BLaER1 treated with 17β-estradiol and CSF1 and Interleukin-3, amounts not matched to agents 10 nM and 100 nM (cell line): ENCODE results near the gene HACL1.
A peak's percentile ranks its signal among the peaks of the same experiment; 100 is the strongest.
"Not testable (repeated sequence)": the region's sequence is repeated elsewhere in the genome, so short reads cannot be mapped to it uniquely, and the experiment has no call there.

Experiments used
- H3K27ac ChIP-seq, 11 experiments: shearing (Covaris generic); formaldehyde crosslinking; 2 replicates each; pipeline ENCODE4 v1.8.1; 2022
- H3K27me3 ChIP-seq, 11 experiments: shearing (Covaris generic); formaldehyde crosslinking; 2 replicates each; pipeline ENCODE4 v1.8.1; 2022
- H3K36me3 ChIP-seq, 11 experiments: shearing (Covaris generic); formaldehyde crosslinking; 2 replicates each; pipeline ENCODE4 v1.8.1; 2022
- H3K4me1 ChIP-seq, 10 experiments: shearing (Covaris generic); formaldehyde crosslinking; 2 replicates each; pipeline ENCODE4 v1.8.1; 2022
- H3K4me2 ChIP-seq, 11 experiments: shearing (Covaris generic); formaldehyde crosslinking; 2 replicates each; pipeline ENCODE4 v1.8.1; 2022
- H3K4me3 ChIP-seq, 10 experiments: shearing (Covaris generic); formaldehyde crosslinking; 2 replicates each; pipeline ENCODE4 v1.8.1; 2022
- H3K9ac ChIP-seq, 11 experiments: shearing (Covaris generic); formaldehyde crosslinking; 2 replicates each; pipeline ENCODE4 v1.8.1; 2022
- H3K9me3 ChIP-seq, 11 experiments: shearing (Covaris generic); formaldehyde crosslinking; replicated peaks in 1 of 11; 2 replicates each; pipeline ENCODE4 v1.8.1; 2022
- H4K20me1 ChIP-seq, 11 experiments: shearing (Covaris generic); formaldehyde crosslinking; 2 replicates each; pipeline ENCODE4 v1.8.1; 2022
- Cebpa-rat ChIP-seq, 11 experiments: shearing (Covaris generic); IDR thresholded peaks; 2 replicates each; pipeline ENCODE4 v1.8.1; 2022

The HACL1 gene

GRCh38 chr3:15616053-15616452, 14.7 kb upstream of the HACL1 start:
- no peak for TF ChIP-seq Cebpa-rat (IDR thresholded peaks at IDR 0.05)
- peaks cover 0 to 23% (median 6%) of the 10 kb centered on the region in 11 experiments; a peak in 7 of 22 replicates for H3K36me3 ChIP-seq
- no peaks in the 10 kb centered on the region for H3K27me3 ChIP-seq
- no peak overlapping the region for H3K27ac ChIP-seq
- H3K9me3 ChIP-seq, result peaks cover 26 to 38% (median 33%) of the 10 kb centered on the region in 11 experiments
- H3K9ac ChIP-seq, result no peak overlapping the region
- H3K4me1 ChIP-seq, result peaks cover 0 to 8% (median 0%) of the 10 kb centered on the region in 10 experiments; a peak in 3 of 20 replicates
- H3K4me2 ChIP-seq, result peak overlapping the region in 3 of 11 experiments; percentile 20 to 29 (median 22); a peak in 4 of 22 replicates
- H4K20me1 ChIP-seq, result no peaks in the 10 kb centered on the region
- H3K4me3 ChIP-seq, result no peak overlapping the region

- peaks cover 0 to 12% (median 3%) of the 10 kb centered on the region in 11 experiments; a peak in 3 of 22 replicates for H3K36me3 ChIP-seq
- no peak overlapping the region for H3K4me3 ChIP-seq
- H3K9ac ChIP-seq, result no peak overlapping the region
- H3K27ac ChIP-seq, result no peak overlapping the region
- peaks cover 15 to 27% (median 22%) of the 10 kb centered on the region in 11 experiments for H3K9me3 ChIP-seq
- H4K20me1 ChIP-seq, result no peaks in the 10 kb centered on the region
- TF ChIP-seq Cebpa-rat (IDR thresholded peaks at IDR 0.05), result no peak
- no peaks in the 10 kb centered on the region for H3K27me3 ChIP-seq
- peaks cover 0 to 8% (median 0%) of the 10 kb centered on the region in 10 experiments; a peak in 3 of 20 replicates for H3K4me1 ChIP-seq
- no peak overlapping the region for H3K4me2 ChIP-seq
Observed at GRCh38 chr3:15614958-15615357, 13.6 kb upstream of the HACL1 start.

- Histone ChIP-seq H3K4me2 (no peak overlapping the region), H3K27ac (no peak overlapping the region), H3K9ac (no peak overlapping the region), H3K4me1 (peaks cover 0 to 8% (median 0%) of the 10 kb centered on the region in 10 experiments; a peak in 3 of 20 replicates), H3K27me3 (no peaks in the 10 kb centered on the region), H3K9me3 (peaks cover 0 to 2% (median 0%) of the 10 kb centered on the region in 11 experiments; a peak in 1 of 22 replicates), H3K36me3 (no peaks in the 10 kb centered on the region), H3K4me3 (no peak overlapping the region), H4K20me1 (no peaks in the 10 kb centered on the region)
- TF ChIP-seq Cebpa-rat (IDR thresholded peaks at IDR 0.05), result no peak
Observed at GRCh38 chr3:15612001-15612400, 10.6 kb upstream of the HACL1 start.

- H3K4me3 ChIP-seq, result no peak overlapping the region
- H3K9me3 ChIP-seq, result no peaks in the 10 kb centered on the region
- H3K36me3 ChIP-seq, result no peaks in the 10 kb centered on the region
- no peak for TF ChIP-seq Cebpa-rat (IDR thresholded peaks at IDR 0.05)
- H3K27me3 ChIP-seq, result no peaks in the 10 kb centered on the region
- H3K27ac ChIP-seq, result no peak overlapping the region
- H3K4me2 ChIP-seq, result no peak overlapping the region
- H3K9ac ChIP-seq, result no peak overlapping the region
- H3K4me1 ChIP-seq, result peaks cover 0 to 4% (median 0%) of the 10 kb centered on the region in 10 experiments; a peak in 3 of 20 replicates
- no peaks in the 10 kb centered on the region for H4K20me1 ChIP-seq
Observed at GRCh38 chr3:15611018-15611417, 9.6 kb upstream of the HACL1 start.

- Histone ChIP-seq H3K4me2 (no peak overlapping the region), H3K9ac (no peak overlapping the region), H3K4me3 (no peak overlapping the region), H4K20me1 (no peaks in the 10 kb centered on the region), H3K4me1 (no peaks in the 10 kb centered on the region), H3K36me3 (no peaks in the 10 kb centered on the region), H3K27me3 (no peaks in the 10 kb centered on the region), H3K27ac (no peak overlapping the region), H3K9me3 (no peaks in the 10 kb centered on the region; a peak in 1 of 22 replicates)
- no peak for TF ChIP-seq Cebpa-rat (IDR thresholded peaks at IDR 0.05)
Observed at GRCh38 chr3:15610082-15610759, 8.9 kb upstream of the HACL1 start.

GRCh38 chr3:15606434-15606891, 5.1 kb upstream of the HACL1 start:
- no peak for TF ChIP-seq Cebpa-rat (IDR thresholded peaks at IDR 0.05)
- peaks cover 0 to 10% (median 8%) of the 10 kb centered on the region in 10 experiments; a peak in 14 of 20 replicates for H3K4me1 ChIP-seq
- no peak overlapping the region for H3K4me2 ChIP-seq
- H3K27ac ChIP-seq, result no peak overlapping the region
- no peak overlapping the region for H3K9ac ChIP-seq
- H3K36me3 ChIP-seq, result 0 out of 22 replicates have a peak, but pooled peaks cover 0 to 8% (median 0%) of the 10 kb centered on the region in 11 experiments
- H3K27me3 ChIP-seq, result no peaks in the 10 kb centered on the region
- H3K9me3 ChIP-seq, result peaks cover 0 to 23% (median 20%) of the 10 kb centered on the region in 11 experiments; a peak in 19 of 22 replicates
- H3K4me3 ChIP-seq, result no peak overlapping the region
- no peaks in the 10 kb centered on the region for H4K20me1 ChIP-seq

- not testable (repeated sequence) for H3K36me3 ChIP-seq, H3K4me2 ChIP-seq, H3K27ac ChIP-seq, H3K9ac ChIP-seq, H3K4me3 ChIP-seq, H3K27me3 ChIP-seq
- peaks cover 0 to 12% (median 0%) of the 10 kb centered on the region in 11 experiments; a peak in 3 of 22 replicates for H4K20me1 ChIP-seq
- peaks cover 13 to 21% (median 18%) of the 10 kb centered on the region in 10 experiments for H3K4me1 ChIP-seq
- peaks cover 0 to 23% (median 20%) of the 10 kb centered on the region in 11 experiments; a peak in 19 of 22 replicates for H3K9me3 ChIP-seq
Observed at GRCh38 chr3:15604584-15604983, 3.2 kb upstream of the HACL1 start.

- H3K27ac ChIP-seq, result peak overlapping the region in 5 of 11 experiments; percentile 81 to 87 (median 85); a peak in 8 of 22 replicates
- peak overlapping the region; percentile 81 to 88 (median 84); a peak in 9 of 22 replicates for H3K9ac ChIP-seq
- peak overlapping the region in 9 of 10 experiments; percentile 76 to 93 (median 82); a peak in 16 of 20 replicates for H3K4me3 ChIP-seq
Observed at GRCh38 chr3:15602816-15603215, 1.4 kb upstream of the HACL1 start.

GRCh38 chr3:15602146-15602536, 772 bp upstream of the HACL1 start:
- peak overlapping the region; percentile 74 to 95 (median 84) for H3K4me2 ChIP-seq

More at GRCh38 chr3:15602816-15603215, 1.4 kb upstream of the HACL1 start:
- not testable (repeated sequence) for H3K27me3 ChIP-seq
- peak overlapping the region; percentile 74 to 95 (median 84) for H3K4me2 ChIP-seq
- peaks cover 13 to 30% (median 19%) of the 10 kb centered on the region in 10 experiments for H3K4me1 ChIP-seq
- H3K36me3 ChIP-seq, result peaks cover 17 to 25% (median 21%) of the 10 kb centered on the region in 11 experiments
- H3K9me3 ChIP-seq, result peaks cover 0 to 23% (median 20%) of the 10 kb centered on the region in 11 experiments; a peak in 19 of 22 replicates
- peaks cover 0 to 12% (median 0%) of the 10 kb centered on the region in 11 experiments; a peak in 3 of 22 replicates for H4K20me1 ChIP-seq

More at GRCh38 chr3:15602146-15602536, 772 bp upstream of the HACL1 start:
- peak overlapping the region; percentile 76 to 93 (median 82) for H3K4me3 ChIP-seq
- peaks cover 0 to 12% (median 0%) of the 10 kb centered on the region in 11 experiments; a peak in 3 of 22 replicates for H4K20me1 ChIP-seq
- peak overlapping the region; percentile 81 to 88 (median 84) for H3K9ac ChIP-seq
- H3K27me3 ChIP-seq, result no peaks in the 10 kb centered on the region
- H3K9me3 ChIP-seq, result peaks cover 0 to 23% (median 20%) of the 10 kb centered on the region in 11 experiments; a peak in 19 of 22 replicates
- no peak for TF ChIP-seq Cebpa-rat (IDR thresholded peaks at IDR 0.05)
- H3K4me1 ChIP-seq, result peaks cover 13 to 30% (median 19%) of the 10 kb centered on the region in 10 experiments
- peaks cover 24 to 32% (median 27%) of the 10 kb centered on the region in 11 experiments for H3K36me3 ChIP-seq
- peak overlapping the region; percentile 63 to 87 (median 81) for H3K27ac ChIP-seq
